HepG2 (cell line): ENCODE measurements around the gene FRK. TPM values are rescaled to one million over a fixed set of nuclear protein-coding genes. Genes with fewer than 3 reads are reported as not detected.

Source experiments
- ATAC-seq: fragments of 200-7000 bp; cut with Tn5 transposase; 3 replicates; pipeline ENCODE4 v1.9.1; 2020; ENCODE audit warnings: mild to moderate bottlenecking, moderate library complexity
- BruUV-seq: library from RNA; stranded (reverse); fragments of 400-500 nt; replicated peaks from 2 replicates; lab custom pipeline; 2021; lab: Mats Ljungman, UMichigan
- CTCF ChIA-PET: fragments of 300-600 bp; formaldehyde crosslinking; extraction: SDS; loops from one replicate; lab custom pipeline; 2021; ENCODE audit warnings: low total read pairs, inconsistent platforms, low intra/inter-chr PET ratio; lab: Yijun Ruan, JAX
- POLR2A ChIA-PET: fragments of 350-600 bp; sonication (Branson Sonifier 250); formaldehyde crosslinking; loops from one replicate; lab custom pipeline; 2020; ENCODE audit warnings: antibody characterized with exemption, inconsistent platforms; lab: Yijun Ruan, JAX
- DNase-seq: peaks from one replicate; pipeline ENCODE4 v3.0.0-alpha.2; 2015; ENCODE audit warnings: low spot score
- FAIRE-seq: peaks from 3 replicates; lab custom pipeline; 2011; peaks lifted over from hg19 to GRCh38; lab: Jason Lieb, UNC
- H2AFZ ChIP-seq: one replicate; pipeline ENCODE4 v1.6.1; 2011; ENCODE audit warnings: low read length, inconsistent platforms
- H3K27ac ChIP-seq: fragments of 300-600 bp; 3 replicates; pipeline ENCODE4 v1.8.0; 2011; ENCODE audit warnings: mixed run types, mild to moderate bottlenecking, mixed read lengths, low read length, inconsistent platforms; ENCODE audit not compliant: insufficient read depth; ENCODE audit errors: extremely low read length
- H3K27me3 ChIP-seq, 2 experiments: fragments of 200-600 bp in 1 of 2; 2 replicates in 1 of 2; 3 replicates in 1 of 2; pipeline versions ENCODE4 v1.6.0 to v1.8.0; 2011; ENCODE audit warnings: low read length in 2 of 2, mild to moderate bottlenecking in 2 of 2, moderate library complexity in 2 of 2, inconsistent platforms in 1 of 2; ENCODE audit not compliant: insufficient read depth in 2 of 2, control insufficient read depth in 1 of 2
- H3K36me3 ChIP-seq, 2 experiments: fragments of 200-600 bp in 1 of 2; replicated peaks in 1 of 2; 2 replicates in 1 of 2; 3 replicates in 1 of 2; pipeline versions ENCODE4 v1.5.1 to v1.8.0; 2011; ENCODE audit warnings: low read length in 2 of 2, inconsistent platforms in 1 of 2; ENCODE audit not compliant: insufficient read depth in 2 of 2, control insufficient read depth in 1 of 2
- H3K4me1 ChIP-seq: 2 replicates; pipeline ENCODE4 v1.5.1; 2012; ENCODE audit warnings: low read length, inconsistent platforms; ENCODE audit not compliant: insufficient read depth
- H3K4me2 ChIP-seq: 2 replicates; pipeline ENCODE4 v1.6.0; 2011; ENCODE audit warnings: low read depth, low read length, inconsistent platforms
- H3K4me3 ChIP-seq, 3 experiments: fragments of 200-600 bp in 1 of 3; sonication (generic), shearing (Covaris generic) in 1 of 3; replicated peaks in 1 of 3; 2 replicates each; pipeline ENCODE4 v1.5.1; 2011 to 2016; ENCODE audit warnings: low read length in 3 of 3, inconsistent platforms in 2 of 3, low read depth in 2 of 3, mild to moderate bottlenecking in 2 of 3, control low read depth in 1 of 3, mixed read lengths in 1 of 3; ENCODE audit not compliant: insufficient read depth in 1 of 3
- H3K79me2 ChIP-seq: one replicate; pipeline ENCODE4 v1.6.1; 2011; ENCODE audit warnings: low read length, inconsistent platforms; ENCODE audit not compliant: insufficient read depth
- H3K9ac ChIP-seq: 2 replicates; pipeline ENCODE4 v1.6.0; 2011; ENCODE audit warnings: mild to moderate bottlenecking, low read depth, low read length, inconsistent platforms; ENCODE audit not compliant: insufficient read depth
- H3K9me3 ChIP-seq: 2 replicates; pipeline ENCODE4 v1.5.1; 2012; ENCODE audit warnings: mild to moderate bottlenecking, low read length
- H4K20me1 ChIP-seq: 2 replicates; pipeline ENCODE4 v1.6.0; 2011; ENCODE audit warnings: inconsistent platforms, mild to moderate bottlenecking, low read length, moderate library complexity; ENCODE audit not compliant: insufficient read depth
- ASH2L ChIP-seq: fragments of 300-600, 200-600 bp; sonication (generic); IDR thresholded peaks from 2 replicates; pipeline ENCODE4 v1.7.0; 2017; ENCODE audit warnings: low read depth, mild to moderate bottlenecking, moderate library complexity, mixed read lengths, low read length; ENCODE audit not compliant: insufficient read length
- ATF1 ChIP-seq: IDR thresholded peaks from 2 replicates; pipeline ENCODE4 v1.6.1; 2016; ENCODE audit warnings: mild to moderate bottlenecking, control low read depth
- ATF7 ChIP-seq, 2 experiments: fragments of 450-650 bp in 1 of 2; sonication (generic) in 1 of 2; formaldehyde crosslinking in 1 of 2; IDR thresholded peaks; 2 replicates each; pipeline versions ENCODE4 v1.4.0 to v1.6.1; 2016 to 2020; ENCODE audit warnings: antibody characterized with exemption in 1 of 2, mild to moderate bottlenecking in 1 of 2, missing genetic modification reagents in 1 of 2
- BATF2 ChIP-seq: sonication (generic); formaldehyde crosslinking; IDR thresholded peaks from 2 replicates; pipeline ENCODE4 v1.8.0; 2022; ENCODE audit warnings: mild to moderate bottlenecking, missing genetic modification reagents, moderate library complexity
- CEBPB ChIP-seq: IDR thresholded peaks from 2 replicates; pipeline ENCODE4 v1.6.1; 2011; ENCODE audit warnings: low read depth, low read length, improper control_type of control experiment, borderline replicate concordance
- JDP2 ChIP-seq: sonication (generic); formaldehyde crosslinking; IDR thresholded peaks from 2 replicates; pipeline ENCODE4 v1.8.1; 2022; ENCODE audit warnings: missing genetic modification reagents, borderline replicate concordance
- MAFG ChIP-seq: sonication (generic); formaldehyde crosslinking; IDR thresholded peaks from 2 replicates; pipeline ENCODE4 v1.5.1; 2020; ENCODE audit warnings: mild to moderate bottlenecking, missing genetic modification reagents
- PHF21A ChIP-seq: sonication (generic); formaldehyde crosslinking; IDR thresholded peaks from 2 replicates; pipeline ENCODE4 v1.5.0; 2020; ENCODE audit warnings: mild to moderate bottlenecking, missing genetic modification reagents
- PLRG1 ChIP-seq: fragments of 450-650 bp; conservative IDR thresholded peaks from 2 replicates; pipeline ENCODE4 v1.6.1; 2016
- TBL1XR1 ChIP-seq: fragments of 150-350 bp; IDR thresholded peaks from 2 replicates; pipeline ENCODE4 v1.6.1; 2014; ENCODE audit warnings: borderline replicate concordance, low read length; ENCODE audit not compliant: partially characterized antibody
- ZBTB44 ChIP-seq: sonication (generic); formaldehyde crosslinking; IDR thresholded peaks from 2 replicates; pipeline ENCODE4 v1.4.0; 2020; ENCODE audit warnings: missing genetic modification reagents
- ZNF20 ChIP-seq: sonication (generic); formaldehyde crosslinking; IDR thresholded peaks from 2 replicates; pipeline ENCODE4 v1.4.0; 2020; ENCODE audit warnings: mild to moderate bottlenecking, moderate library complexity, missing genetic modification reagents
- ZNF251 ChIP-seq: sonication (generic); formaldehyde crosslinking; IDR thresholded peaks from 2 replicates; pipeline ENCODE4 v1.9.0; 2021; ENCODE audit warnings: mild to moderate bottlenecking, missing genetic modification reagents
- ZNF530 ChIP-seq: sonication (generic); formaldehyde crosslinking; IDR thresholded peaks from 2 replicates; pipeline ENCODE4 v1.5.0; 2020; ENCODE audit warnings: low read depth, mild to moderate bottlenecking, missing genetic modification reagents
- ZNF550 ChIP-seq: sonication (generic); formaldehyde crosslinking; IDR thresholded peaks from 2 replicates; pipeline ENCODE4 v1.4.0; 2020; ENCODE audit warnings: mild to moderate bottlenecking, missing genetic modification reagents, borderline replicate concordance
- ZNF766 ChIP-seq: sonication (generic); formaldehyde crosslinking; IDR thresholded peaks from 2 replicates; pipeline ENCODE4 v1.5.0; 2020; ENCODE audit warnings: missing genetic modification reagents, borderline replicate concordance
- ZNF782 ChIP-seq: sonication (generic); formaldehyde crosslinking; IDR thresholded peaks from 2 replicates; pipeline ENCODE4 v1.4.0; 2020; ENCODE audit warnings: missing genetic modification reagents, mild to moderate bottlenecking, borderline replicate concordance
- ZNF790 ChIP-seq: sonication (generic); formaldehyde crosslinking; IDR thresholded peaks from 2 replicates; pipeline ENCODE4 v1.8.0; 2022; ENCODE audit warnings: missing genetic modification reagents, mild to moderate bottlenecking, borderline replicate concordance
- WGBS: methylation state at CpG from one replicate; pipeline ENCODE4 v1.1.6; 2017; ENCODE audit warnings: low lambda C conversion rate; 5-methylcytosine and 5-hydroxymethylcytosine counted together
- in situ Hi-C: cut with HindIII; loops from 2 replicates; pipeline ENCODE4 v1.10.0; 2017; ENCODE audit warnings: low pct_unique_long_range_greater_than_20kb; ENCODE audit not compliant: extremely low pct_ligation_motif_present
- intact Hi-C: fragments of 100-400 bp; cut with micrococcal nuclease; formaldehyde crosslinking; loops from one replicate; pipeline ENCODE4 v1.10.0; 2022; ENCODE audit not compliant: unreplicated experiment
- polyA plus RNA-seq, 8 experiments: library from polyadenylated mRNA; depleted of rRNA in 3 of 8; stranded (reverse) in 7 of 8; unstranded in 1 of 8; fragments of >200 nt; fragmentation: Illumina TruSeq in 4 of 8; extraction: Trizol in 4 of 8; gene quantifications; 2 replicates each; pipeline versions ENCODE4 v1.2.1 to v1.2.3, GENCODE V29; 2011 to 2016; ENCODE audit warnings: low read depth in 4 of 8, missing spikeins in 1 of 8, mixed read lengths in 1 of 8; ENCODE audit not compliant: insufficient read depth in 1 of 8
- total RNA-seq, 5 experiments: library from RNA; depleted of rRNA; stranded (reverse); fragments of >200 nt; fragmentation: Illumina TruSeq; extraction: Trizol; gene quantifications; 2 replicates each; pipeline ENCODE4 v1.2.3, GENCODE V29; 2016; ENCODE audit warnings: low read depth in 1 of 5

FRK gene
- total and polyA plus RNA-seq, 2 of the 13 experiments (the other 11 are each of a cell fraction or from before 2014, with no cell fraction given), result 1.3 to 2.9 TPM

GRCh38 chr6:116051244-116051643 lies 9.4 kb downstream of the FRK start:
- Histone ChIP-seq H4K20me1 (no peaks in the 10 kb centered on the region), H3K79me2 (peaks cover 53% of the 10 kb centered on the region), H3K4me3 (no peak overlapping the region), H3K4me2 (no peak overlapping the region), H3K9ac (no peak overlapping the region), H3K27me3 (no peaks in the 10 kb centered on the region), H3K27ac (no peak overlapping the region), H3K36me3 (no peaks in the 10 kb centered on the region; a peak in 2 of 5 replicates), H3K4me1 (peaks cover 31% of the 10 kb centered on the region), H3K9me3 (no peaks in the 10 kb centered on the region), H2AFZ (no peak overlapping the region)
- ATAC-seq (no peak), DNase-seq (no peak), FAIRE-seq (no peak)
- WGBS, result 96% methylated on average over 3 of the region's 3 CpGs
- POLR2A ChIA-PET, result interaction anchor here (1.3 kb wide), 1 partner anchor 9 kb away, joined by 4 read pairs; the partner anchor contains the start of gene FRK
- CTCF ChIA-PET, result no interaction called here
- intact Hi-C loops (no loop called here), in situ Hi-C loops (no loop called here)
- no TSS peak for BruUV-seq
- TF ChIP-seq ATF1, result no peak
- TF ChIP-seq MAFG (CRISPR knock-in tag), result no peak
- no peak for TF ChIP-seq PHF21A
- TF ChIP-seq ATF7 (IDR thresholded peaks at IDR 0.05), result 0 out of 2 replicates have a peak, but pooled peaks have one; percentile 21
- no peak for TF ChIP-seq ATF7 (CRISPR knock-in tag; IDR thresholded peaks at IDR 0.05)
- TF ChIP-seq JDP2 (CRISPR knock-in tag), result no peak
- peak; percentile 73; the same call in 1 of the 2 replicates for TF ChIP-seq CEBPB

- Histone ChIP-seq H3K4me3 (no peak overlapping the region), H4K20me1 (no peaks in the 10 kb centered on the region), H2AFZ (no peak overlapping the region), H3K27me3 (no peaks in the 10 kb centered on the region), H3K9ac (no peak overlapping the region), H3K79me2 (peaks cover 48% of the 10 kb centered on the region), H3K9me3 (no peaks in the 10 kb centered on the region), H3K36me3 (no peaks in the 10 kb centered on the region; a peak in 2 of 5 replicates), H3K4me2 (no peak overlapping the region), H3K4me1 (peaks cover 25% of the 10 kb centered on the region), H3K27ac (no peak overlapping the region)
- POLR2A ChIA-PET, result no interaction called here
- intact Hi-C loops, result no loop called here
- no peak for DNase-seq
- in situ Hi-C loops, result no loop called here
- no peak for ATAC-seq
- BruUV-seq, result no TSS peak
- 93% methylated on average over 1 of the region's 1 CpG for WGBS
- CTCF ChIA-PET, result no interaction called here
- no peak for FAIRE-seq
- no peak for TF ChIP-seq ZNF550
- TF ChIP-seq ZBTB44, result no peak
- TF ChIP-seq PLRG1, result no peak
- no peak for TF ChIP-seq ASH2L
- TF ChIP-seq ZNF530 (CRISPR knock-in tag), result no peak
- TF ChIP-seq BATF2 (CRISPR knock-in tag), result no peak
- TF ChIP-seq ZNF251 (CRISPR knock-in tag), result no peak
- TF ChIP-seq ZNF20 (CRISPR knock-in tag), result no peak
- no peak for TF ChIP-seq ZNF790 (CRISPR knock-in tag)
- TF ChIP-seq ZNF766 (CRISPR knock-in tag), result no peak
- TF ChIP-seq ZNF782 (CRISPR knock-in tag), result no peak
- TF ChIP-seq TBL1XR1, result no peak
Measured at GRCh38 chr6:116050737-116051136, 10.0 kb downstream of the FRK start.
